WI38 (cell line): ENCODE results near the gene ARFGEF3.
"Not testable (repeated sequence)": the region's sequence is repeated elsewhere in the genome, so short reads cannot be mapped to it uniquely, and the experiment has no call there.

Experiments
- H3K4me3 ChIP-seq: 2 replicates; pipeline ENCODE4 v1.5.1; 2011; ENCODE audit warnings: low read depth, mild to moderate bottlenecking, control low read depth, low read length
- CTCF ChIP-seq: IDR thresholded peaks from 2 replicates; pipeline ENCODE4 v1.5.1; 2012; ENCODE audit warnings: low read depth, mild to moderate bottlenecking, control low read depth, low read length

ARFGEF3 gene

GRCh38 chr6:138204303-138204702, 42.6 kb downstream of the ARFGEF3 start:
- H3K4me3 ChIP-seq = no peak overlapping the region
- TF ChIP-seq CTCF = no peak

- no peak overlapping the region for H3K4me3 ChIP-seq
- no peak for TF ChIP-seq CTCF
Measured at GRCh38 chr6:138204792-138205384, 43.1 kb downstream of the ARFGEF3 start.

GRCh38 chr6:138205437-138206094, 43.8 kb downstream of the ARFGEF3 start:
- H3K4me3 ChIP-seq = no peak overlapping the region
- no peak for TF ChIP-seq CTCF

GRCh38 chr6:138206862-138207261, 45.1 kb downstream of the ARFGEF3 start:
- H3K4me3 ChIP-seq = no peak overlapping the region
- no peak for TF ChIP-seq CTCF

GRCh38 chr6:138211048-138211581, 49.4 kb downstream of the ARFGEF3 start:
- TF ChIP-seq CTCF = no peak
- H3K4me3 ChIP-seq = no peak overlapping the region

GRCh38 chr6:138211601-138212000, 49.9 kb downstream of the ARFGEF3 start:
- no peak for TF ChIP-seq CTCF
- H3K4me3 ChIP-seq = no peak overlapping the region

- not testable (repeated sequence) for H3K4me3 ChIP-seq
Measured at GRCh38 chr6:138212530-138212929, 50.8 kb downstream of the ARFGEF3 start.
